ENCODE data around the gene PAN2. TPM values are rescaled to one million over a fixed set of nuclear protein-coding genes. Genes with fewer than 3 reads are reported as not detected.

Gene PAN2
- 10 to 100 TPM; 20.3 to 97.3 (median 30.4) TPM for total RNA-seq

DNA sequence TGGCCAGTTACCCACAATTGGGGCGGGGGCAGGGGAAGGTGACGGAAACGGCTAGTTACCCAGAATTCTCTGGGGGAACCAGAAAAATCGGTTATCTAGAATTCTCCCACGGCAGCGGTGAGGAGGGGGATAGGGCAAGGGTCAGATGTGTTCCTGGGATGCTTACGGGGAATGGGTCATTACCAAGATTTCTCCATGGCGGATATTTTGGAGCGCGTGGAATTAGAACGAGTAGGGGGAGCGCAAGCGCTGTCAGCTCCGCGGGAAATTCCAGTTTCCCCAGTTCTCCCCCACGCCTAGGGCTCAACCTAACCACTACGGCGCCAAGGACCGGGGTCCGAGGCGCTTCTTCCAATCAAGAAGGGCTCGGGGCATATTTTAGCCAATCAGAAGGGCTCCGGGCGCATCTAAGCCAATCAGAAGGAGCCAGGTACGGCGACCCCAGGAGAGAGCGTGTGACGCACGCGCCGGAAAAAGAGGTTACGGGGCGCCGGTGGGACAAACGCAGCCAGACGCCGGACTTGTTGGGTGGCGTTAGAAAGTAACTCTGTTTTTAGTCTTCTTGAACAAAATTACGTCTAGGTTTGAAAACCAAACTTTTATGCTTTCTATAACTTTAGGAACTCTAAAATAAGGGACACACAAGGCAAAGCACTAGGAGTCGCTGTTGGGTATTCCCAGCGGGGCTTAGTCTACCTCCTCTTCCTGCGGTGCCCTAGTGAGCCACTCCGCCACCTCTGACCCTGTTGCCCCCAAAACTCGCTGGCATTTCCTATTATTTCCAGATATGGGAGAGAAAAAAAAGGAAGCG, at the start of gene PAN2:
Gene PAN2 (minus strand): TSS at position 322 of the 811 bp plus-strand sequence. CDS start 906 bp downstream, outside the sequence.
- H3K4me1 ChIP-seq (replicated peaks in 1 of 2), result peaks cover 8 to 12% of the 10 kb centered on the region in 2 donors
- ATAC-seq (replicated peaks in 6 of 8), result peak; percentile 86 to 99 (median 99)
- peak within 1 kb of the TSS; percentile 63 to 86 for H3K27ac ChIP-seq
- WGBS, 10 experiments, result 0 to 6% (median 0%) methylated on average over 1 to 27 of the region's 45 CpGs
- H3K4me3 ChIP-seq, result peak within 1 kb of the TSS; percentile 42 to 66 (median 56)
- in situ Hi-C loops (cut with MboI; ENCODE audit: low pct_unique_long_range_greater_than_20kb in 2 of 9, low sequenced_read_pairs in 9 of 9, unreplicated experiment in 9 of 9), result no loop called here

GRCh38 chr12:56382611-56383010, 48.8 kb upstream of the PAN2 start:
- in situ Hi-C loops (cut with MboI; ENCODE audit: low pct_unique_long_range_greater_than_20kb in 2 of 9, low sequenced_read_pairs in 9 of 9, unreplicated experiment in 9 of 9), result no loop called here
- Histone ChIP-seq H3K27ac (no peak overlapping the region), H3K4me3 (no peak overlapping the region), H3K4me1 (replicated peaks in 1 of 2) (peaks cover 0 to under 1% of the 10 kb centered on the region in 2 donors)
- ATAC-seq (replicated peaks in 6 of 8), result no peak
- 51 to 100% (median 88%) methylated on average over 1 to 15 of the region's 16 CpGs; no CpG with 5 or more reads in 2 of the 10 experiments for WGBS, 10 experiments

GRCh38 chr12:56377989-56378316, 44.2 kb upstream of the PAN2 start:
- no peak overlapping the region for H3K4me3 ChIP-seq
- WGBS, 10 experiments, result 0 to 73% (median 44%) methylated on average over 1 of the region's 1 CpG; no CpG with 5 or more reads in 1 of the 10 experiments
- no peak for ATAC-seq (replicated peaks in 6 of 8)
- in situ Hi-C loops (cut with MboI; ENCODE audit: low pct_unique_long_range_greater_than_20kb in 2 of 9, low sequenced_read_pairs in 9 of 9, unreplicated experiment in 9 of 9), result no loop called here
- no peak overlapping the region for H3K27ac ChIP-seq
- H3K4me1 ChIP-seq (replicated peaks in 1 of 2), result peaks cover 0 to 4% of the 10 kb centered on the region in 2 donors

GRCh38 chr12:56377310-56377988, 43.6 kb upstream of the PAN2 start:
- peak in 3 of 8 experiments; percentile 41 to 91 (median 73) for ATAC-seq (replicated peaks in 6 of 8)
- Histone ChIP-seq H3K4me1 (replicated peaks in 1 of 2) (peaks cover 0 to 4% of the 10 kb centered on the region in 2 donors), H3K4me3 (no peak overlapping the region), H3K27ac (no peak overlapping the region)
- in situ Hi-C loops (cut with MboI; ENCODE audit: low pct_unique_long_range_greater_than_20kb in 2 of 9, low sequenced_read_pairs in 9 of 9, unreplicated experiment in 9 of 9), result no loop called here
- 52 to 89% (median 81%) methylated on average over 1 to 4 of the region's 4 CpGs for WGBS, 10 experiments

GRCh38 chr12:56375598-56376434, 42.0 kb upstream of the PAN2 start:
- Histone ChIP-seq H3K27ac (no peak overlapping the region), H3K4me3 (no peak overlapping the region), H3K4me1 (replicated peaks in 1 of 2) (peaks cover 0 to 4% of the 10 kb centered on the region in 2 donors)
- WGBS, 10 experiments, result 32 to 93% (median 74%) methylated on average over 2 to 10 of the region's 11 CpGs; no CpG with 5 or more reads in 2 of the 10 experiments
- no peak for ATAC-seq (replicated peaks in 6 of 8)
- in situ Hi-C loops (cut with MboI; ENCODE audit: low pct_unique_long_range_greater_than_20kb in 2 of 9, low sequenced_read_pairs in 9 of 9, unreplicated experiment in 9 of 9), result no loop called here

GRCh38 chr12:56374726-56375597, 41.2 kb upstream of the PAN2 start:
- H3K4me1 ChIP-seq (replicated peaks in 1 of 2), result peaks cover 0 to 4% of the 10 kb centered on the region in 2 donors
- 22 to 100% (median 84%) methylated on average over 1 to 5 of the region's 7 CpGs for WGBS, 10 experiments
- ATAC-seq (replicated peaks in 6 of 8), result peak in 3 of 8 experiments; percentile 36 to 84 (median 69)
- H3K27ac ChIP-seq, result no peak overlapping the region
- in situ Hi-C loops (cut with MboI; ENCODE audit: low pct_unique_long_range_greater_than_20kb in 2 of 9, low sequenced_read_pairs in 9 of 9, unreplicated experiment in 9 of 9), result loop anchor here in 2 of 9 experiments (25.0 kb wide), 1 partner anchor 87 kb away; the partner anchor contains the start of genes MIP (in 2 of the 2) and SPRYD4 (in 2 of the 2)
- no peak overlapping the region for H3K4me3 ChIP-seq

DNA sequence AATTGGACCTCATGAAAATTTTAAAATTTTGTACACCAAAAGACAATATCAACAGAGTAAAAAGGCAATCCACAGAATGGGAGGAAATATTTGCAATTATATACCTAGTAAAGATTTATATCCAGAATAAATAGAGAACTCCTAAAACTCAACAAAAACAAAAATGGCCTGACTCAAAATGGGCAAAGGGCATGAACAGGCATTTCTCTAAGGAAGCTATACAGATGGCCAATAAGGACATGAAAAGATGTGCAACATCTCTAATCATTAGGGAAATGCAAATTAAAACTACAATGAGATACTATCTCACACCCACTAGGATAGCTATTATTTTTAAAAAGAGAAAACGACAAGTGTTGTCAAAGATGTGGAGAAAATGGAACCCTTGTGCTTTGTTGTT, 39.7 kb upstream of the PAN2 start:
- Histone ChIP-seq H3K27ac (no peak overlapping the region), H3K4me3 (no peak overlapping the region), H3K4me1 (replicated peaks in 1 of 2) (peaks cover 0 to 4% of the 10 kb centered on the region in 2 donors)
- in situ Hi-C loops (cut with MboI; ENCODE audit: low pct_unique_long_range_greater_than_20kb in 2 of 9, low sequenced_read_pairs in 9 of 9, unreplicated experiment in 9 of 9), result loop anchor here in 2 of 9 experiments (25.0 kb wide), 1 partner anchor 89 kb away; the partner anchor contains the start of genes MIP (in 2 of the 2) and SPRYD4 (in 2 of the 2)
- 14 to 100% (median 100%) methylated on average over 1 of the region's 1 CpG; no CpG with 5 or more reads in 2 of the 10 experiments for WGBS, 10 experiments
- ATAC-seq (replicated peaks in 6 of 8), result no peak

DNA sequence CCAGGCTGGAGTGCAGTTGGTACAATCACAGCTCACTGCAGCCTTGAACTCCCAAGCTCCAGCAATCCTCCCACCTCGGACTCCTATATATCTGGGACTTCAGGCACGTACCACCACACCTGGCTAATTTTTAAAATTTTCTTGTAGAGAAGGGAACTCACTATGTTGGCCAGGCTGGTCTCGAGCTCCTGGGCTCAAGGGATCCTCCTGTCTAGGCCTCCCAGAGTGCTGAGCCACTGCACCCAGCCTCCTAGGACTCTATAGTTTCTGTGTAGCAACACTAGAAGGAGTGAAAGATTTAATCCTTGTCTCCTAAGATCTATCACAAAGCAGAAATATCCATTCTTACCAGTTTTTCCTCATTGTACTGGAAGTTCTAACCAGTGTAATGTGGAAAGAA, 33.1 kb upstream of the PAN2 start:
- ATAC-seq (replicated peaks in 6 of 8), result no peak
- in situ Hi-C loops (cut with MboI; ENCODE audit: low pct_unique_long_range_greater_than_20kb in 2 of 9, low sequenced_read_pairs in 9 of 9, unreplicated experiment in 9 of 9), result loop anchor here in 2 of 9 experiments (25.0 kb wide), 1 partner anchor 95 kb away; the partner anchor contains the start of genes MIP (in 2 of the 2) and SPRYD4 (in 2 of the 2)
- no peaks in the 10 kb centered on the region for H3K4me1 ChIP-seq (replicated peaks in 1 of 2)

GRCh38 chr12:56362130-56363059, 28.6 kb upstream of the PAN2 start, which contains the start of gene APOF:
APOF (minus strand) TSS chr12:56362857; CDS start chr12:56362745, 112 bp downstream.
- no peak within 1 kb of the TSS for H3K4me3 ChIP-seq
- ATAC-seq (replicated peaks in 6 of 8), result no peak
- 7 to 100% (median 80%) methylated on average over 1 to 4 of the region's 10 CpGs; no CpG with 5 or more reads in 3 of the 10 experiments for WGBS, 10 experiments
- in situ Hi-C loops (cut with MboI; ENCODE audit: low pct_unique_long_range_greater_than_20kb in 2 of 9, low sequenced_read_pairs in 9 of 9, unreplicated experiment in 9 of 9), result loop anchor here in 2 of 9 experiments (25.0 kb wide), 1 partner anchor 100 kb away; the partner anchor contains the start of genes MIP (in 2 of the 2) and SPRYD4 (in 2 of the 2)
- H3K27ac ChIP-seq, result no peak within 1 kb of the TSS
- peaks cover 3 to 14% of the 10 kb centered on the region in 2 donors for H3K4me1 ChIP-seq (replicated peaks in 1 of 2)

More for the DNA sequence above, 33.1 kb upstream of the PAN2 start:
- H3K4me3 ChIP-seq, result no peak overlapping the region
- 14 to 83% (median 59%) methylated on average over 1 to 3 of the region's 3 CpGs; no CpG with 5 or more reads in 4 of the 10 experiments for WGBS, 10 experiments
- H3K27ac ChIP-seq, result no peak overlapping the region

- 20 to 100% (median 50%) methylated on average over 1 to 3 of the region's 8 CpGs; no CpG with 5 or more reads in 5 of the 10 experiments for WGBS, 10 experiments
- no peak for ATAC-seq (replicated peaks in 6 of 8)
- H3K27ac ChIP-seq, result no peak overlapping the region
- H3K4me1 ChIP-seq (replicated peaks in 1 of 2), result peaks cover 3 to 14% of the 10 kb centered on the region in 2 donors
- no peak overlapping the region for H3K4me3 ChIP-seq
- in situ Hi-C loops (cut with MboI; ENCODE audit: low pct_unique_long_range_greater_than_20kb in 2 of 9, low sequenced_read_pairs in 9 of 9, unreplicated experiment in 9 of 9), result loop anchor here in 2 of 9 experiments (25.0 kb wide), 1 partner anchor 101 kb away; the partner anchor contains the start of genes MIP (in 2 of the 2) and SPRYD4 (in 2 of the 2)
Observed at GRCh38 chr12:56361487-56362129, 27.8 kb upstream of the PAN2 start.
